GM06990 (cell line): ENCODE data around the gene ENOX2.

ENCODE experiments used
- DNase-seq: peaks from one replicate; pipeline ENCODE4 v3.0.0-alpha.2; 2011; ENCODE audit not compliant: insufficient read length; ENCODE audit errors: extremely low read depth
- H3K27me3 ChIP-seq: replicated peaks from 2 replicates; pipeline ENCODE4 v1.6.0; 2011; ENCODE audit warnings: low read length; ENCODE audit not compliant: control insufficient read depth, insufficient read depth
- H3K36me3 ChIP-seq: 2 replicates; pipeline ENCODE4 v1.5.1; 2011; ENCODE audit warnings: low read length; ENCODE audit not compliant: control insufficient read depth, insufficient read depth
- H3K4me3 ChIP-seq: replicated peaks from 2 replicates; pipeline ENCODE4 v1.5.1; 2011; ENCODE audit warnings: low read depth, mild to moderate bottlenecking, control low read depth, low read length
- TF ChIP-seq, protein P1 (sequence below): IDR thresholded peaks from 2 replicates; pipeline ENCODE4 v1.5.1; 2011; ENCODE audit warnings: low read length, control low read depth, mild to moderate bottlenecking, inconsistent platforms; ENCODE audit not compliant: insufficient read depth, poor library complexity, severe bottlenecking

ENOX2 gene

DNA sequence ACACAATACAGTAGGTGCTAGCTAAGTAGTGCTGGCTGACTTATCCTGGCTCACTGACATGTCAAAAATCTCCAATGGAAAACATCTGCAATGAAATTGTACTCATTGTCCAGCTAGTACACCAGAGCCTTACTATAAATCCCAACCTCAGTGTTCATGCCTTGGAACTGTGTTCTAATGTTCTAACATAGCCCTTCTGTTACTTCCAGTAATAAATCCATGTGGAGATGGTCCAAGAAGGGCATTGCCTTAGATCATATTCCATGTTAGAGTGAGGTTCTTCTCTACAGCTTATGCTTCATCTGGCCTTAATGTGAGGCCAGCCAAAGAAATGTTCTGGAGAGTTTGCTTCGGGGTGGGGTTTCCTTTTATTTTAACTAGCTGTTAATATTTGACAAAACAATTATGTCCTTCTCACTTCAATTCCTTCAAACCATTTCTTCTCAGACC lies 25.1 kb downstream of the ENOX2 start:
- Histone ChIP-seq H3K27me3 (no peaks in the 10 kb centered on the region), H3K36me3 (no peaks in the 10 kb centered on the region), H3K4me3 (no peak overlapping the region)
- TF ChIP-seq, protein P1, sequence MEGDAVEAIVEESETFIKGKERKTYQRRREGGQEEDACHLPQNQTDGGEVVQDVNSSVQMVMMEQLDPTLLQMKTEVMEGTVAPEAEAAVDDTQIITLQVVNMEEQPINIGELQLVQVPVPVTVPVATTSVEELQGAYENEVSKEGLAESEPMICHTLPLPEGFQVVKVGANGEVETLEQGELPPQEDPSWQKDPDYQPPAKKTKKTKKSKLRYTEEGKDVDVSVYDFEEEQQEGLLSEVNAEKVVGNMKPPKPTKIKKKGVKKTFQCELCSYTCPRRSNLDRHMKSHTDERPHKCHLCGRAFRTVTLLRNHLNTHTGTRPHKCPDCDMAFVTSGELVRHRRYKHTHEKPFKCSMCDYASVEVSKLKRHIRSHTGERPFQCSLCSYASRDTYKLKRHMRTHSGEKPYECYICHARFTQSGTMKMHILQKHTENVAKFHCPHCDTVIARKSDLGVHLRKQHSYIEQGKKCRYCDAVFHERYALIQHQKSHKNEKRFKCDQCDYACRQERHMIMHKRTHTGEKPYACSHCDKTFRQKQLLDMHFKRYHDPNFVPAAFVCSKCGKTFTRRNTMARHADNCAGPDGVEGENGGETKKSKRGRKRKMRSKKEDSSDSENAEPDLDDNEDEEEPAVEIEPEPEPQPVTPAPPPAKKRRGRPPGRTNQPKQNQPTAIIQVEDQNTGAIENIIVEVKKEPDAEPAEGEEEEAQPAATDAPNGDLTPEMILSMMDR = no peak
- DNase-seq = no peak

DNA sequence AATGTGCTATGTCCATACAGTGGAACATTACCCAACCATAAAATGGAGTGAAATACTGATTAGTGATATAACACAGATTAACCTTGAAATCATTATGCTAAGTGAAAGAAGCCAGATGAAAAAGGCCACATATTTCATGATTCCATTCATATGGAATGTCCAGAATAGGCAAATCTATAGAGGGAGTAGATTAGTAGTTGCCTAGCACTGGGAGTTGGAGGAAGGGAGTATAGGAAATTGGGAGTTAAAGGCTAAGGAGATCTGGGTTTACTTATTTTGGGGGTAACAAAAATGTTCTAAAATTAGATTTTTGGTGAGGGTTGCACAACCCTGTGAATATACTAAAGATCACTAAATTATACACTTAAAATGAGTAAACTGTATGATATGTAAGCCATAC lies 26.8 kb downstream of the ENOX2 start:
- no peaks in the 10 kb centered on the region for H3K36me3 ChIP-seq
- H3K27me3 ChIP-seq = no peaks in the 10 kb centered on the region
- TF ChIP-seq, protein P1 = no peak
- DNase-seq = no peak
- no peak overlapping the region for H3K4me3 ChIP-seq

DNA sequence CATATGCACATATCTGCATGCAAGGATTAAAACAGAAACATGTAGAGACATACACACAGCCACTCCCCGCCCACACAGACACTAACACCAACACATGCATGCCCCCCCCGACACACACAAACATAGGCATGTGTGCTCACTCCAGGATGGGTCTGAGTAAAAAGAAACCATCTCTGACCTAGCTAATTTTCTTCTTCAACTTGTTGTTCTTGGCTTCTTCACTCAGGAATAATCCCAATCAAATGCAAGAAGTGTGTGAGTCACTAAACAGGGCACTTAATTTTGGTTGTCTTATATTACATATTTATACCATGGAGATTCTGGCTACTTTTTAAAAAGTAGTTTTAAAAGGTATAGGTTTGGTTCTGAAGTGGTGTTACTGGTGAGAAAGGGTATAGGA lies 28.3 kb downstream of the ENOX2 start:
- no peaks in the 10 kb centered on the region for H3K27me3 ChIP-seq
- no peak for DNase-seq
- TF ChIP-seq, protein P1 = no peak
- no peaks in the 10 kb centered on the region for H3K36me3 ChIP-seq
- H3K4me3 ChIP-seq = no peak overlapping the region

DNA sequence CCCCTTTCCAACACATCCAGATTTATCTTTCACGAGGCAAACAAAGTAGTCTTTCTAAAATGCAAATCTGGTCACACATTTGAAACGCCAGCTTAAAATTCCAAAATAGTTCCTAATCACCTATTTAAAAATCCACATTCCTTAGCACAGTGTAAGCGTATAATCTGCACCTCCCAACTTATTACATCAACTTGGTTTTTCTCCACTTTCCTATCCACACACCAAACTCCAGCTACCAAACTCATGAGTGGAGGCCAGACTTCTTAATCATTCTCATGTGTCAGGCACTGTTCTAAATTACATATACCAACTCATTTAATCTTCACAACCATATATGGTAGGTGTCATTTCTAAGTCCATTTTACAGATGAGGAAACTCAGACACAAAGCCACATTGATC lies 33.8 kb downstream of the ENOX2 start:
- H3K36me3 ChIP-seq = no peaks in the 10 kb centered on the region
- no peaks in the 10 kb centered on the region for H3K27me3 ChIP-seq
- TF ChIP-seq, protein P1 = no peak
- no peak overlapping the region for H3K4me3 ChIP-seq
- DNase-seq = no peak

DNA sequence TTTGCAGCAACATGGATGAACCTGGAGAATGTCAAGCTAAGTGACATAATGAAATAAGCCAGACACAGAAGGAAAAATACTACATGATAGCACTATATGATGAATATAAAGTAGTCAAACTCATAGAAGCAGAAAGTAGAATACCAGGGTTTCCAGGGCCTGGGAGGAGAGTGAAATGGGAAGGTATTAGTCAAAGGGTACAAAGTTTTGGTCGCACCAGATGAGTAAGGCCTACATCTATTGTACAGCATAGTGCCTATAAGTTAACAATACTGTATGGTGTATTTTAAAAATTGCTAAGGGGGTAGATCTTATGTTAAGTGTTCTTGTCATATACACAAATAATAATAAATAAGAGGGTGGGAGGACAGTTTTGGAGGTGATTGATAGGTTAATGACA lies 41.5 kb downstream of the ENOX2 start:
- TF ChIP-seq, protein P1 = no peak
- no peak for DNase-seq
- H3K36me3 ChIP-seq = no peaks in the 10 kb centered on the region
- H3K27me3 ChIP-seq = no peaks in the 10 kb centered on the region
- H3K4me3 ChIP-seq = no peak overlapping the region

DNA sequence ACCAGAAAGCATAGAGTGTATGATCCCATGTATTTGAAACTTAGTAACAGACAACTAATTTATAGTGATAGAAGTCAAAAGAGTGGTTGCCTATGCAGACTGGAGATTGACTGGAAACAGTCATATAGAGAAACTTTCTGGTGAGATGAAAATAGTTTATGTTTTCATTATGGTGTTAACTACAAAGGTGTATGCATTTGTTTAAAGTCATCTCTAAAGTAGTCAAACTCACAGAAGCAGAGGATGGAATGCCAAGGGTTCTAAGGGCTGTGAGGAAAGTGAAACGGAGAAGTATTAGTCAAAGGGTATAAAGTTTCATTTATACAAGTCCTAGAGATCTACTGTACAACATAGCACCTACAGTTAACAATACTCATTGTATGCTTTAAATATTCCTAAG lies 45.8 kb downstream of the ENOX2 start:
- H3K36me3 ChIP-seq = no peaks in the 10 kb centered on the region
- no peak overlapping the region for H3K4me3 ChIP-seq
- no peaks in the 10 kb centered on the region; the same call in 1 of the 2 replicates for H3K27me3 ChIP-seq
- peak; percentile 19 for DNase-seq
- TF ChIP-seq, protein P1 = no peak
